Fibroblast of the conjunctiva (primary cell): ENCODE measurements around the gene NAPA.
"Not testable (repeated sequence)": the region's sequence is repeated elsewhere in the genome, so short reads cannot be mapped to it uniquely, and the experiment has no call there.

Experiments
- DNase-seq: peaks from one replicate; pipeline ENCODE4 v3.0.0-alpha.2; 2010; ENCODE audit warnings: low read depth

Gene NAPA

DNA sequence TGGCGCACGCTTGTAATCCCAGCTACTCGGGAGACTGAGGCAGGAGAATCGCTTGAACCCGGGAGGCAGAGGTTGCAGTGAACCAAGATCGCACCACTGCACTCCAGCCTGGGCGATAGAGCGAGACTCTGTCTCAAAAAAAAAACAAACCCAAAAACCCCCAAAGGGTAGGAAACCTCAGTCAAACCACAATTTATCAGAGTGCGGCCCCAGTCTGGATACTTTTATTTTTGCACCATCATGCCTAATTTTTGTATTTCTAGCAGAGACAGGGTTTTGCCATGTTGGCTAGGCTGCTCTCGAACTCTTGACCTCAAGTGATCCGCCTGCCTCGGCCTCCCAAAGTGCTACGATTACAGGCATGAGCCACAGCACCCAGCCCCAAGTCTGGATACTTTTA lies 28.6 kb downstream of the NAPA start:
- DNase-seq = not testable (repeated sequence)

DNA sequence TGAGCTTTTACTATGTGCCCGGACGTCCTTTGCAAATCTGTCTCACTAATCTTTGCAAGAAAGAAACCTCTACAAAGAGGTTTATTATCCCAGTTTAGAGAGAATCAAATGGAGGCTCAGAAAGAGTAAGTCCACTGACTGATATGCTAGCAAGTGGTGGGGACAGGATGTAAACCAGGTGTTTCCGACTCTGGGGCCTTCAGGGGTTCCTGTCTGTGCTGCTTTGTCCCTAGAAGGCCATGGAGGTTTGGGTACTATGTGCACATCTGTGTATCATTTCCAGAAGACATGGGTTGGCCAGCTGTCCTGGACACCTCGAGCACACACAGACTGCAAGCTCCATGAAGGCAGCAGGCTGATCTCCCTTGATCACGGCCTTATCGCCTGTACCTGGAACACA lies 29.7 kb downstream of the NAPA start:
- no peak for DNase-seq

DNA sequence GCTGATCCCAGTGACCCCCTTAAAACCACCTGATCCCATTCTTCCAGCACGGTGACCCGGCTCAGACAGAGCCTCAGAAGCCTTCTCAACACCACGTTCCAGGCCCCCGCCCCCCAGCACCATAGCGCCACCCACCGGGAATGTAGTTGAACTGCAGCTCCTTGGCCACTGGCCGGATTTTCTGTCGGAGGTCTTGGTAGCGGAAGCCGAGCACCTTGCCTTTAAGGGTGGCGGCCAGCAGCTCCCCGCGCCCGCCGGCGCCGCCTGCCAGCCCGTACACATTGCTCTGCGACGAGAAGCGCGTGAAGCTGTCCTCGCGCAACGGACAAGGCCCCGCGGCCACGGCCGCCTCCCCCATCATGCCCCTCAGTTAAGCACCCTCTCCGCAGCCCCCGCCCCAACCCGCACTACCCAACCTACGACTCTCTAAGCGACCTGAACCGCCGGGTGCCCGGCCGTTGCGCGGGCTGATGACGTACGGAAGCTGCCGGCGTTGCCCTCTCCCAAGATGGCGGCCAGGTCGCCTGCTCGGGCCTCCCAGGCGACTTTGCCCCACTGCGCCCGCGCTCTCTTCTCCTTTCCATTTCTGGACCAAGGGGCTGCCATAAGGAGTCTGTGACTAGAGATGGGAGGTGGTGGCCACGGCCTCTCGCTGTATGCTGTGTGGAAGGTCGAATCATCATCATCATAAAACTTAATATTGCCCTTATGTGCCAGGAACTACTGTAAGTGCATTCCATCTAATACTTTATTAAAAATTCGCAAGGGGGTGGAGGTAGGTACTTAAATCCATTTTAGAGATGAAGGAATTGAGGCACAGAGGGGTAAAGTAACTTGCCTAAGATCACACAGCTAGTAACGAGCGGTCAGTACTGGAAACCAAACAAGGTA lies 30.8 kb downstream of the NAPA start, which contains the start of gene KPTN:
KPTN (minus strand) TSS at position 420 of the 891 bp plus-strand sequence; CDS start at position 361, 59 bp downstream.
- DNase-seq = peak; percentile 82

DNA sequence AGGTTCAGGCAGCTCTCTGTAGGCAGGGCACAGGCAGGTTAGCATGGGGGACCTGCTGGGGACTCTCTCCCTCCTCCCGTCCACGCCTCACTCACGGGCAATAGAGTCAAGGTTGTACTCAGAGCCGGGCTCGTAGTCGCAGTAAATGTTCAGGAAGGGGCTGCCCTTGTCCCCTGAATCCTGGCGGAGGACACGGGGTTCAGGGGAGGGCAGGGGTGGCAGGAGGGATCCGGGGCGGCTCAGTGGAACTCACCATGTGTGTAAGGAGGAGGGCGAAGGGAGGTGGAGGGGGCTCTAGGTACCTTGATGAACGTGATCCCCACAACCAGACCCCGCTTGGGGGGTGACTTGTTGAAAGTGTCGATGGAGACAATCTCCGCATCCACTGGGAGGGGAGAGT lies 31.7 kb downstream of the NAPA start:
- DNase-seq = no peak

DNA sequence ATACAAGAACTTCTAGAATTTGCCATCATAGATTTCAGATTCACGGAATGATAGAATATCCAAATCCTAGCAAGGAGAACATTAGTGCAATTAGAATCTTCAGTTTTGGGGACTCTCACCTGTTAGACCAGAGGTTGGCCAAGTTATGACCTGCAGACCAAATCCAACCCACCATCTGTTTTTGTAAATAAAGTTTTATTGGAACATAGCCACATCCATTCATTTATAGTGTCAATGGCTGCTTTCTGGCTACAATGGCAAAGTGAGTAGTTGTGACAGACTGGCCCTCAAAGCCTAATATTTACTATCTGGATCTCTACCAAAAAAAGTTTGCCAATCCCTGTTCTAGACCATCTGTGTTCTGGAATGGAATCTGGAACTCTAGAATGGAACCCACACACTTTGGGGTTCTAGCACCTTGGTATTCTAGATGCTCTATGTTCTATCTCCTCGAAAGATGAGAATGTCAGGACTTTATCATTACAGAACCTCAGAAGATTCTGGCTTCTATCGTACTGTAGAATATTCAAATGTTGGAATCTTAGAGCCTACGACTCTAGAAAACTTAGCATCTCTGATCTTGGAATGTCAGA lies 33.3 kb downstream of the NAPA start:
- no peak for DNase-seq

DNA sequence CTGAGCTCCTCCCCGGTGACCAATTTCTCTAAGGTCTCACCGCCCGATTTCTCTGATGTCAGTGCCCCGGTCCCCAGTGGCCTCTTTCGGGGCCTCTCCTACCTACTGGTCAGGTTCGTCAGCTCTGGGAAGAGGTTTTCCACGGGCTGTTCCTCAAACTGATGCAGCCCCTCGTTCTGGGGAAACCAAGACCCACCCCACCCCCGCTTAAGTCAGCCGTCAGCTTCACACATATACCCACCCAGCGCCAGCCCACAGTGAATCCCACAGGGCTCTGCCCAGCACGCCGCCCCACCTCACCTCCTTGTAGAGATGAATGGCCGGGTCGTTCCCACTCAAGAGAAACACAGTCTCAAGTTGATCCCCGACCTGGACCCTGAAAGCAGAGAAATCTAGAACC lies 34.2 kb downstream of the NAPA start:
- no peak for DNase-seq

DNA sequence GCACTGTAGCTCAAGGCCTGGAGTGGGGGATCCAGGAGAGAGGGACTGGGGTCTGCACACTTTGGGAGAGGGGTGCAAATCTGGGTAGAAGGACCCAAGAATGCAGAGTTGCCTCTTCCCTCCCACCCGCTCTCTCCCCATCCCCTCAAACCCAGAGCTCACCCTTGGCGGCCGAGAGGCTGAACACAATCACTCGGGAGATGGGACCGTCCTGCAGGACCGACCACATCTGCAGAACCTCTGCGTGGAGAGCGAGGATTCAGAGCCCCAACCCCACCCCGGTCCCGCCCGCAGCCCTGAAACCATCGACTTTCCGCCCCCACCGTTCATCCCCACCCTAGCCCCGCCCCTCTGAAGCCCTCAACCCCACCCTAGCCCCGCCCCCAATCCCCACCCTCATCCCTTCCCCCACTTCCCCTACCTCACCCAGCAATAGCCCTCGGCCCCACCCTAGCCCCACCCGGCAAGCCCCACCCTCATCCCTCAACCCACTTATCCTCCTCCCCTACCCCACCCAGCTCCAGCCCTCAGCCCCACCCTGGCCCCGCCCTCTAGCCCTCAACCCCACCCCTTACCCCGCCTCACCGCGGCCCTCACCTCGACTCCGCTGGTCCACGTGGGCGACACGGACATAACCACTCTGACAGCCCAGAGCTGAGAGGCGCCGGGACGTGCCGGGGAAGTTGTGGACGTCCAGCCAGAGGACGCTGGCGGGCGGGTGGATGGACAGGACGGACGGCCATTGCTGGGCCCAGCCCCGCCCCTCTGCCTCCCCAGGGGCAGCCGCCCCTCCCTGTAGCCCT lies 35.0 kb downstream of the NAPA start:
- no peak for DNase-seq

DNA sequence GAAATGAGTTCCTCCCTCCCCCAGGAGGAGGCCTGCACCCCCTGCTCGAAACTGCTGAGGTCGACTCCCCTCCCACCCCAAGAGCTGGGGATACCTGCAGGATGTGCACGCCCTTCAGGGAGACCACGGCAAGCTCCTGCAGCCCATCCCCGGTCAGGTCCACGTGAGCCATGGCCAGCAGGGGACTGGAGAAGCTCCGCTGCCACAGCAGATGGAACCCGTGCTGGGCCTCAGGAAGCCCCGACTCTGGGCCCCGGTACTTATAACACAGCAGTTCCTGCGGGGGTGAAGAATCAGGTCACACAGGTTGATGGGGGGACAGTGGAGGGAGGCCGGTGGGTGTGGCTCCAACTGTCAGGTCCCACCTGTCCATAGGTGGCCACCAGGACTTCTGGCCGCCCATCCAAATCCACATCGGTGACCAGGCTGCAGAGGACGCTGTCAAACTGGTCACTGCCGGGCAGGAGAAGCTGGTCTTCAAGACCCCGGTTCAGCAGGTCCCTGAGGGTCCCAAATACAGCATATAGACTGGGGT lies 38.4 kb downstream of the NAPA start:
- DNase-seq = no peak

DNA sequence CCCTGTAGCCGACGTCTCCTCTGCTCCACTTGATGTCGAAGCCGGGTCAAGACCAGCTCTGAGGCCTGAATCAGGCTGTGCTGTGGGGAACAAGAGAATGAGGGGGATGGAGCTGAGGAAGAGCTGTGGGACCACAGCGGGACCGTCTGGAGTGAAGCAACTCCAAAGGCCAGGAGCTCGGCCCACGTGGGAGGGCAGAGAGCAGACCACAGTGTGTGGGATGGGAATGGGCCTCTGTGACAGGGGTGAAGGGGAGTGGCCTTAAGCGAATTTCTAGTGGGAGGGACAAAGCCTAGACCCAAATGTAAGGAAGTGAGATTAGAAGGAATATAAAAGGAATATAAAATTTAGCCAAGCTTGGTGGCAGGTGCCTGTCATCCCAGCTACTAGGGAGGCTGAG lies 39.4 kb downstream of the NAPA start:
- DNase-seq = no peak

DNA sequence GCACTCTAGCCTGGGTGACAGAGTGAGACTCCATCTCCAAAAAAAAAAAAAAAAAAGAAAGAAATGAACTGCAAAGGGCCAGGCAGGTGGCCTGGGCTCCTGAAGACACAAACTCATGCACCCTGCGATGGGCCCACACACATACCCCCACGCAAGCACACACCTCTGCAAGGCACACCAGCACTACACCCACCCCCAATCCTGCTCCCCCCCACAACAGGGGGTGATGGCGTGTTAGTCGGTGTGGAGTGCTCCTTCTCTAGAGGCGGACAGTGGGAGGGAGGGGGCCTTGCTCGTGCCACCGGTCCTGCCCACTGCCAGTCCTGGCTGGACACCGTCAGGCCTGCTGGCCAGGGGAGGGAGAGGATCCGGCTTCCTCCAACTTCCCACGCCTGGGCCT lies 41.5 kb downstream of the NAPA start:
- DNase-seq = no peak

DNA sequence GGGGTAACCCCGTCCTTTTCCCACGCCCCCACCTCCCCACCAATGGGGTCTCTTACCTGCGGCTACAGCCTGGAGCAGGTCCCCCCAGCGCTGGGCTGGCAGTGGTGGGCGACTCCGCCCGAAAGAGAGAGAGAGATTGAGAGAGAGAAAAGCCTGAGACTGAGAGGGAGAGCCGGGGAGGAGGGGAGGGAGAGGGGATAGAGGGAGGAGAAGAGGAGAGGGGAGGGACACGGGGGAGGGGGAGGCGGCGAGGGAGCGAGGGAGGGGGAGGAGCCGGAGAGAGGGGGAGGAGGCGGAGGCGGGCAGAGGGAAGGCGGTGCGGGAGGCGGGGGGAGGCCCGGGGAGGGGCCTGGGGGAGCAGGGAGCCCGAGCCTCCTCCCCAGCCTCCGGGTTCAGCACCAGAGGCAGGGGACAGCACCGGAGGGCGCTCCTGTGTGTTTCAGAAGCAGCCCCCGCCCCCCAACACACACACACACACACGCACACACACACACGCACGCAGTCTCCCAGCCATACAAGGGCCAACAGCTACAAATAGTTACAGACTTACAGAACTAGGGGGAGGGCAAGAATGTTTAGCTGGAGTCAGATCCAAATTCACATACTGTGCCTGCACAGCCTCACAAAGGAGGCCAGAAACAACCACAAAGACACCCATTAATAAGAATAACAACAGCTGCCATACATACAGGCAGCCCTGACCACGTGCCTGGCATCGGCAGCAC lies 43.0 kb downstream of the NAPA start, which contains the start of gene SLC8A2:
SLC8A2 (minus strand) TSS at position 161 of the 725 bp plus-strand sequence. CDS start 5,490 bp downstream, outside the sequence.
- peak; percentile 31 for DNase-seq

DNA sequence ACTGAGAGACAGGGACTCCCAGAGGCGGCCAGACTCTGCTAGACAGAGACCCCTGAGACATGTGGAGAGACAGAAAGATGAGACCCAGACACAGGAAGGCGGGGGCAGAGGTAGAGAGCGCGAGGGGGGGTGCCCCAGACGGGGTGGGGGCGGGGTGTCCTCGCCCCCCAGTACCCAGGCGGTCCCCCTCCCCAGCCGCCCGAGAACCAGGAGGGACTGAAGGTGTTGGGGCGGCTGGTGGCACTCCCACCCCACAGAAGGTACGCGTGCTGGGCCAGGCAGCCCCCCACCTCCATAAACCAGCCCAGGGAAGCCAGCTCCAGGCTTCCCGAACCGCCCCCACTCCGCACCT lies 43.5 kb downstream of the NAPA start:
- DNase-seq = no peak

DNA sequence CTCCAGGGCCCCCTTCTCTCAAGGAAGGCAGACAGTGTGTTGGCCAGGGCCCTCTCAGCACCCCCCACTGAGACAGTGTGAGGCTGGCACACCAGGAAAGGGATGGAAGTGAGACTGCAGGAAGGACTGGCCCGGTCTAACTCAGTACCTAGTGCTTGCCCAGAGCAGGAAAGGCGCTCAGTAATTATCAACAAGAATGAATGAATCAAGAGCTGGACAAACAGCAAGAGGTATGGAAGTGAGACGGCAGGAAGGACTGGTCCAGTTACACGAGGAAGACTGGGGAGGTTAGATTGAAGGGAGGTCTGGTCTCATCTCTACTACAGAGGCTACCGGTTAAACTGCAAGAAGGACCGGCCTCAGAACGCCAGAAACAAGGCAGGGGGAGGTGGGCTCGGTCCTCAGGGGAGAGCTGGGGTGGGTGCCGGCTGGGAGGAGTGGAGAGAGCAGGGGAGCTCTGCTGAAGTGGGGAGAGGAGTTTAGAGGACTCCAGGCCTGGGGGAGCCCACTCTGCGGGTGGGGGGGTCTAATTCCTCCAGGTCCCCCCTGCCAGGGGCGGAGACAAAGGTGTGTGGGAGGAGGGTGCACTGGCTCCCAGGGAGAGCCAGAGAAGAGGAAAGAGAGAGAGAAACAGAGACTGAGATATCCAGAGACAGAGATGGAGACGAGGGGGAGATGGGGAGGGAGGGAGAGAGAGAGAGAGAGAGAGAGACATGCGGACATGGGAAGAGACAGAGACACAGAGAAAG lies 44.2 kb downstream of the NAPA start:
- DNase-seq = no peak

DNA sequence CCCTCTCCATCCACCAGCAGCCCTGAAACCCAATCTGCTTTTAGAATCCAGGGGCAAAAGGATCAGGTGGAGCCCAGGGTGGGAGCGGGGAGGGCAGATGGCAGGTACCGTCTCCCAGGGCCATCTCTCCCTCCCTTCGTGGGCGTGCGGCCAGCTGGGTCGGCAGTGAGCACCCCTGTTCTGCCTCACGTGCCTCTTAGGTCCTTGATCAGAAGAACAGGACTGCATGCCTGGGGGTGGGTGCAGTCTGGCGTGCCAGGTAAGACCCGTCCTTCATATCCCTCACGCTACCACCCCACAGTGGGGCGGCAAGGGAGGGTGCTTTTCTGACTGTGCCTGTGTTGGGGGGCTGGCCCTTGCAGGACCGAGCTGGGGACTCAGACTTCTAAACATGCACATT lies 45.1 kb downstream of the NAPA start:
- DNase-seq = no peak

DNA sequence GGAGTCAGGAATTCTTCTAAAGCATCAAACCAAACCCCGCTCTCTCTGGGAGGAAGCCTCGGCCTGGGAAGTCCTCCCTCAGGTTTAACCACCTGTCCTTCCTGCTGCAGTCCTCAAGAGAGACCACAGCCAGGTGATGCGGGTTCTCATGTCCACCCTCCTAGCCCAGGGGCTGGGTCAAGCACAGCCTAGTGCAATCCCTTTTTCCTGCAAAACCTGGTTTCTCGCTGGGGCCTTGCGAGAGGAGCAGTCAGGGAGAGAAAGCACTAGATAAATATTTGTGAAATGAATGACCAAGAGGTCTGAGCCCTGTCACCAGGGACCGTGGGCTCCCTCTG lies 45.5 kb downstream of the NAPA start:
- DNase-seq = no peak

DNA sequence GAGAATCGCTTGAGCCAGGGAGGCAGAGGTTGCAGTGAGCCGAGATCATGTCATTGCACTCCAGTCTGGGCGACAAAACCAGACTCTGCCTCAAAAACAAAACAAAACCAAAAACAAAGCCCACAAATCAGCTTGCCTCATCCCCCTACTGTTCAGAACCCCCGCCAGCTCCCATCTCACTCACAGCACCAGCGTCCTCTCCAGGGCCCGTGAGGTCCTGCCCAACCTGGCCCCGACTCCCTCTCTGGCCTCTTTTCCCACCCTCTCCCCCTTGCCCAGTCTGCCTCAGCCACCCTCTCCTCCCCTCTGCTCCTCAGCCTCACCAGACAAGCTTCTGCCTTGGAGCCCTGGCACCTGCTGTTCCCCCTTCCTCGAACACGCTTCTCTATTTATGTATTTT lies 46.9 kb downstream of the NAPA start:
- no peak for DNase-seq

DNA sequence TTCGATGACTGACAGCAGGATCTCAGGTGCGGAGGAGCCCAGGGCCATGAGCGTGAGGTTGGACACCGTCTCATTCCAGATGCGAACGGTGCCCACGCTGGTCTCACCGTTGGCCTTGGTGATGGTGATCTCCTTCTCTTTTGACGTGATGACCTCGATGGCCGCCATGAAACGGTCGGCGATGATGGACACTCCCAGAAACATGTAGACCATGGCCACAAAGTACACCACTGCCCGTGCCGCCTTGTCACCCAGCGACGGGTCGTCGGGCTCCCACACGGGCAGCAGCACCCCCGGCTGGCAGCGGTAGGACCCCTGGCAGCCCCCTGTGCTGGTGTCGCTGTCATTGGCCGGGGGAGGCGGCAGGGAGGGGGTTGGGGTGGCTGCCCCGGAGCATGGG lies 48.9 kb downstream of the NAPA start:
- DNase-seq = no peak

DNA sequence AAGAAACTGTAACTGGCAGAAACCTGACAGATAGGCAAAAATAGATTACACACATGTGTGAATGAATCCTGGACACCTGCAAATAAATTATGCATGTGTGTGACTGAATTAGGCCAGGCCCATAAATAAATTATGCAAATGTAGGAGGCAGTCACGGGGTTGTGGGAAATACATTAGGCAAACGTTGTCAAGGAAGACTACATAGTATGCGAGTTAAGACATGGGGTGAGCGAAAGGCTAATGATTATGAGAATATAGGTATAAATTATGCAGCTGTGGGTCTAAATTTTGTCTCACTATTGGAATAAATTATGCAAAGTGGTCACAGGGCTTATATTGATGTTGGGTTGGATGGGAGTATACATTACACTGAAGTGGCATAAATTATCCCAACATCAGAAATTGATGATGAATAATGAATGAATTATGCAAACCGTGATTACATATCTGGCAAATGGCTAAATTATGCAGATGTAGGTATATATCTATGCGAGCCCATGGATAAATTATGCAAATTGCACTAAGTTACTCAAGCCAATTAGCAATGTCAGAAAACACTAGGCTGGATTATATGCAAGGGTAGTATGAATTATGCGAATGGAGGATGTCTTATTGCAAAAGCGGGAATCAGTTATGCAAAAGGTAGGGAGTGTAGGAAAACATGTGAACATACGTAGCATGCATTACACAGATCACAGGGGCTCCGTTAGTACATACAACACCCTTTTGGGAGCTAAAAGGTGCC lies 50.0 kb downstream of the NAPA start:
- no peak for DNase-seq

DNA sequence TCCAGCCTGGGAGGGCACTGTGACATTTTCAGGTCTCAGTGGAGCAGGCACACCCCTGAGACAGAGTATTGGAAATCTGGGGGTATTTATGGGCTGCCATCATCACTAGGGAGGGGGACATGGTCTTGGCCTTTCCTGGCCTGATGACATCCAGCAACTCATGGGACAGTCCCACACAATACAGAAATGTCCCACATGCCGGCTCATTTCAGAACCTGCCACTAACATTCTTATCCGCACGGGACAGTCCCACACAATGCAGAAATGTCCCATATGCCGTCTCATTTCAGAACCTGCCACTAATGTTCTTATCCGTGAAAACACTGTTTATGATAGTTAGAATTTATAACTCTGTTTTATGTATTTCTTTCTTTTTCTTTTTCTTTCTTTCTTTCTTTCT lies 53.0 kb downstream of the NAPA start:
- no peak for DNase-seq

DNA sequence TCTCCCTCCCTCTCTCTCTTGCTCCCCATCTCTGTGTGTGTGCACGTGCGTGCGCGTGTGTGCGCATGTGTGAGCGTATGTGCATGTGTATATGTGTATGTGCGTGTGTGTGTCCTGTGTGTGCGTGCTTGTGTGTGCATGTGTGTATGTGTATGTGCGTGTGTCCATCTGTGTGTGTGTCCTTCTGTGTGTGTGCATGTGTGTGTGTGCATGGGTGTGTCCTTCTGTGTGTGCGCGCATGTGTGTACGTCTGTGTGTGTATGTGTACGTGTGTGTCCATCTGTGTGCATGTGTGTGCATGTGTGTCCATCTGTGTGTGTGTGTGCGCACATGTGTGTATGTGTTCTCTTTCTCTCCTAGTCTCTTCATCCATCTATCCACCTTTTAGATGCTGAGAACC lies 55.4 kb downstream of the NAPA start:
- DNase-seq = no peak

DNA sequence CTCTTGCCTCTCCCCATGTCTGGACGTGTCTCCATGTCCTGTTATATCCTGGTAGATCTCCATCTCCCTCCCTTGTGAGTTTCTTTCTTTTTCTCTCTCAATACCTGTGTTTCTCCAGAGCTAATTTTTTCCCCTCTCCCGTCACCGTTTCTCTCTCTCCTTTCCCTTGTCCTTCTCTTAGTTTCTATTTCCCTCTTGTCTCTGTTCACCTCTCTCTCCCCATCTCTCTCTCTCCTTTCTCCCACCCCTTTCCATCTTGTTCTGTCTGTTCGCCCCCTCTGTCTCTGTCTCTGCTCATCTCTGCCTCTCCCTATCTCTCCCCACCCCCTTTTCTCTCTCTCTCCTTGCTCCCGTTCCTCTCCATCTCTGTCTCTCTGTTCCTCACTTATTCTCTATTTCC lies 56.2 kb downstream of the NAPA start:
- DNase-seq = no peak
